Heart left ventricle (tissue), 16 donors: ENCODE data around the gene AGXT2. TPM values are rescaled to one million over a fixed set of nuclear protein-coding genes. Genes with fewer than 3 reads are reported as not detected.

Source experiments
- ATAC-seq, 4 donors: fragments of 200-7000 bp; cut with Tn5 transposase; one replicate each; pipeline ENCODE4 v1.9.1; 2020 to 2022; ENCODE audit warnings: moderate library complexity in 4 of 4, mild to moderate bottlenecking in 3 of 4, moderate number of reproducible peaks in 1 of 4
- DNase-seq, 5 donors: peaks; one replicate each; pipeline ENCODE4 v3.0.0-alpha.2; 2020
- H3K27ac ChIP-seq, 12 donors: fragments of 200-600 bp; sonication (generic) in 4 of 12; one replicate each; pipeline versions ENCODE4 v1.5.0 to v1.8.0; 2016 to 2022; ENCODE audit warnings: mild to moderate bottlenecking in 2 of 12
- H3K27me3 ChIP-seq, 9 donors: fragments of 200-600 bp; sonication (generic) in 2 of 9; one replicate each; pipeline versions ENCODE4 v1.5.1 to v1.8.0; 2016 to 2022; ENCODE audit warnings: mild to moderate bottlenecking in 3 of 9
- H3K36me3 ChIP-seq, 9 donors: fragments of 200-600 bp; sonication (generic) in 2 of 9; one replicate each; pipeline versions ENCODE4 v1.5.0 to v1.8.0; 2018 to 2022; ENCODE audit warnings: mild to moderate bottlenecking in 2 of 9
- H3K4me1 ChIP-seq, 12 donors: fragments of 200-600 bp; sonication (generic) in 4 of 12; one replicate each; pipeline versions ENCODE4 v1.5.0 to v1.8.0; 2016 to 2022; ENCODE audit warnings: mild to moderate bottlenecking in 3 of 12
- H3K4me3 ChIP-seq, 12 donors: fragments of 200-600 bp; sonication (generic) in 4 of 12; one replicate each; pipeline versions ENCODE4 v1.5.0 to v1.8.0; 2017 to 2022; ENCODE audit warnings: mild to moderate bottlenecking in 9 of 12, moderate library complexity in 4 of 12
- H3K9me3 ChIP-seq, 12 donors: fragments of 200-600 bp; sonication (generic) in 4 of 12; one replicate each; pipeline versions ENCODE4 v1.5.0 to v1.8.0; 2016 to 2022; ENCODE audit warnings: mild to moderate bottlenecking in 1 of 12
- POLR2A ChIP-seq, 2 donors: fragments of 450-650 bp; IDR thresholded peaks; one replicate each; pipeline ENCODE4 v1.6.1; 2017; ENCODE audit warnings: antibody characterized with exemption in 2 of 2, mild to moderate bottlenecking in 2 of 2, moderate library complexity in 2 of 2
- WGBS, 4 donors: extraction: QIAGEN DNeasy Blood & Tissue Kit in 2 of 4; methylation state at CpG; one replicate each; pipeline versions ENCODE4 v1.1.5 to v1.1.7; 2013 to 2018; 5-methylcytosine and 5-hydroxymethylcytosine counted together
- intact Hi-C, 10 donors: fragments of 100-400 bp; cut with DNase I; formaldehyde crosslinking; loops; one replicate each; pipeline versions ENCODE4 v1.11.1 to v1.14.2; 2022
- polyA plus RNA-seq, 2 donors: library from polyadenylated mRNA; stranded (reverse); fragments of 200-250 nt; gene quantifications; one replicate each; pipeline ENCODE4 v1.2.3, GENCODE V29; 2013
- total RNA-seq, 9 donors: library from RNA; depleted of rRNA in 2 of 9; stranded (reverse); fragments of >200 nt in 2 of 9; fragmentation: NEBNext Ultra II Directional in 3 of 9; extraction: Animal tissue kit (Norgen Biotek cat#: 25700) in 3 of 9; gene quantifications; one replicate each; pipeline versions ENCODE4 v1.1.0 to v1.2.4, GENCODE V29; 2016 to 2023
- TF ChIP-seq, protein P1 (sequence below), 12 donors: fragments of 200-600 bp; sonication (generic) in 4 of 12; IDR thresholded peaks; one replicate each; pipeline versions ENCODE4 v1.5.0 to v1.8.0; 2018 to 2022; ENCODE audit warnings: antibody characterized with exemption in 12 of 12, mild to moderate bottlenecking in 5 of 12
- donor health status: ischemic (EF 13 %, LVEDD 7.1; RV severe dilation, severe dysfunction).
- donor health status: healthy with polysubstance abuse.
- donor health status: DM: no; HTN: yes; CAD: no.
- donor health status: DM: no; HTN: no; CAD: no.
- donor health status: ischemic (EF 25% LVEDD 6.9; RV normal size, moderate dysfunction).
- donor health status: ischemic (EF 25% LVEDD 5.7; RV mildly dilated, moderate dysfunction).
- donor health status: healthy.
- donor health status: DM: yes; HTN: yes; CAD: no.
- donor health status: ischemic (EF 35%, LVEDD 5.7; RV mildly dilated, moderate dysfunction).
- donor health status: nonischemic (EF 11% LVEDD 7.7; RV severe dilation, severe dysfunction).
- donor health status: DM: yes; HTN: yes; CAD: no.
- donor health status: PGD.
- donor health status: ischemic (EF 29% LVEDD 5.4; RV normal size, mild dysfunction).
- donor health status: nonischemic (EF 23%, LVEDD 6.1; RV moderate dilation, normal function).

Gene AGXT2
- total and polyA plus RNA-seq, 11 donors, result not detected

DNA sequence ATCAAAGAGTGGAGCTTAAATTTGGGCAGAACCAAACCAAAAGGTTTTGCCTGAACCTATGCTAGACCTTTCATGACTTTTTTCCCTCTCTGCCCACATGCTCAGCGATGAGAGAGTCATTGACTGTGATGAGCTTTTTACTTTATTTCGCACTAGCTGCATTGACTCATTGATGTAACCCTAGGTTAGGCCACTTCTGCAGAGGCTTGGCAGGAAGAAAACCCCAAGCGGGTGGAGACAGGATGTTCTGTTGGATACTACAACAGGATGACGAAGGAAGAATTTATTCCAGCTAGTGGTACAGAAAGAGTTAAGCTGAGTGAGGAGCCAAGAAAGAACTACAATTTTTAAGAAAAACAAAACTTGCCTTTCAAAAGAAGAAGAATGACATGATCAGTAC, 18.4 kb downstream of the AGXT2 start:
- no peaks in the 10 kb centered on the region for H3K36me3 ChIP-seq
- no peaks in the 10 kb centered on the region for H3K4me1 ChIP-seq
- H3K9me3 ChIP-seq, result no peaks in the 10 kb centered on the region
- intact Hi-C loops, result no loop called here
- peaks cover 0 to 8% (median 0%) of the 10 kb centered on the region in 9 donors for H3K27me3 ChIP-seq
- WGBS, 4 donors, result 45 to 68% (median 54%) methylated on average over 4 of the region's 4 CpGs
- no peak for DNase-seq
- no peak overlapping the region for H3K4me3 ChIP-seq
- ATAC-seq, result no peak
- no peak for TF ChIP-seq POLR2A (IDR thresholded peaks at IDR 0.05)
- TF ChIP-seq, protein P1, sequence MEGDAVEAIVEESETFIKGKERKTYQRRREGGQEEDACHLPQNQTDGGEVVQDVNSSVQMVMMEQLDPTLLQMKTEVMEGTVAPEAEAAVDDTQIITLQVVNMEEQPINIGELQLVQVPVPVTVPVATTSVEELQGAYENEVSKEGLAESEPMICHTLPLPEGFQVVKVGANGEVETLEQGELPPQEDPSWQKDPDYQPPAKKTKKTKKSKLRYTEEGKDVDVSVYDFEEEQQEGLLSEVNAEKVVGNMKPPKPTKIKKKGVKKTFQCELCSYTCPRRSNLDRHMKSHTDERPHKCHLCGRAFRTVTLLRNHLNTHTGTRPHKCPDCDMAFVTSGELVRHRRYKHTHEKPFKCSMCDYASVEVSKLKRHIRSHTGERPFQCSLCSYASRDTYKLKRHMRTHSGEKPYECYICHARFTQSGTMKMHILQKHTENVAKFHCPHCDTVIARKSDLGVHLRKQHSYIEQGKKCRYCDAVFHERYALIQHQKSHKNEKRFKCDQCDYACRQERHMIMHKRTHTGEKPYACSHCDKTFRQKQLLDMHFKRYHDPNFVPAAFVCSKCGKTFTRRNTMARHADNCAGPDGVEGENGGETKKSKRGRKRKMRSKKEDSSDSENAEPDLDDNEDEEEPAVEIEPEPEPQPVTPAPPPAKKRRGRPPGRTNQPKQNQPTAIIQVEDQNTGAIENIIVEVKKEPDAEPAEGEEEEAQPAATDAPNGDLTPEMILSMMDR (IDR thresholded peaks at IDR 0.05), result no peak
- no peak overlapping the region for H3K27ac ChIP-seq

DNA sequence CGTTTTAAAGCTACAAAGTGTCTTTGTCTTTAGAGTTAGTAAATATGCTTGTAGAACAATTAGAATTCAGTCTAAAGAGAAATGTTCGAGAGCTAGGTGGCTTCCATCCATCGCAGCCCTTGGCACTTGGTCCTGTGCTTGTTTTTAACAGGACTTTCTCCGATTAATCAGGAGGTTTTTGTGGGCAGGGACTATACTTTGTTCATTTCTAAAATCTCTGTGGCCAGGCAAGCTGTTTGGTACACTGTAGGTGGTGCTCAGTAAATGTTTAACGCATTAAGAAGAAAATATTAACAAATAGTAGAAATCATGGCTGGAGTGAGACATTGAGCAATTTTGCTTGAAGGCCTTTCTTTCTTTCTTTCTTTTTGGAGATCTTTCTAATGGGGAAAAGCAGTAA, 20.8 kb downstream of the AGXT2 start:
- H3K27me3 ChIP-seq, result peaks cover 0 to 8% (median 0%) of the 10 kb centered on the region in 9 donors
- no peak for ATAC-seq
- H3K27ac ChIP-seq, result no peak overlapping the region
- H3K4me1 ChIP-seq, result no peaks in the 10 kb centered on the region
- TF ChIP-seq POLR2A (IDR thresholded peaks at IDR 0.05), result no peak
- TF ChIP-seq, protein P1 (IDR thresholded peaks at IDR 0.05), result no peak
- intact Hi-C loops, result no loop called here
- no peaks in the 10 kb centered on the region for H3K36me3 ChIP-seq
- DNase-seq, result no peak
- no peak overlapping the region for H3K4me3 ChIP-seq
- H3K9me3 ChIP-seq, result no peaks in the 10 kb centered on the region
- 86 to 90% (median 89%) methylated on average over 5 of the region's 5 CpGs for WGBS, 4 donors

DNA sequence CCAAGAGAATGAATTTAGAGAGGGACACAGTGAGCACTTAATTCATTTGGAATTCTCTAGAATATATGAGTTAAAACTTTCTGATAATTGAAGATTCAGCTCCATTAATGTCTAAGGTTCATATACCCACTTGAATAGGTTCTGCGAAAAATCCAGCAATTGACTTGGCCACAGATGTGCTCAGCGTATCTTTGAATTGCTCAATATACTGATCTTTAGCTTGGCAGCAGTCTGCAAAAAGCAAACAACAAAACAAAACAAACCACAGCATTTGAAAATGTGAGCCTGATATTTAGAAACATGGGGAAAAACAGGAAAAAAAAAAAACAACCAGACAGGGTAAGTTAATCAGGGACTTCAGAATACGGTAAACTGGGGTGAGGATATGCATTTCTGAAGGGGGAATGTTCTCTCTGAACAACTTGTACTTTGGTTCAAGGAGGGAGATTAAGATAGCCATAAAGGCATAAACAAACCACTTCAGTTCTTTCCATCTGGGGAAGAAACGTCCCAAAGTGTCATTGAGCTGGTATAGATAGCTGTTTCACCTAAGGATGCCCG, 21.4 kb downstream of the AGXT2 start:
- Histone ChIP-seq H3K9me3 (no peaks in the 10 kb centered on the region), H3K36me3 (no peaks in the 10 kb centered on the region), H3K4me1 (no peaks in the 10 kb centered on the region), H3K27ac (no peak overlapping the region), H3K4me3 (no peak overlapping the region), H3K27me3 (peaks cover 0 to 8% (median 0%) of the 10 kb centered on the region in 9 donors)
- no peak for ATAC-seq
- TF ChIP-seq, protein P1 (IDR thresholded peaks at IDR 0.05), result no peak
- no peak for TF ChIP-seq POLR2A (IDR thresholded peaks at IDR 0.05)
- intact Hi-C loops, result no loop called here
- WGBS, 4 donors, result 69 to 79% (median 74%) methylated on average over 5 of the region's 5 CpGs
- DNase-seq, result no peak

DNA sequence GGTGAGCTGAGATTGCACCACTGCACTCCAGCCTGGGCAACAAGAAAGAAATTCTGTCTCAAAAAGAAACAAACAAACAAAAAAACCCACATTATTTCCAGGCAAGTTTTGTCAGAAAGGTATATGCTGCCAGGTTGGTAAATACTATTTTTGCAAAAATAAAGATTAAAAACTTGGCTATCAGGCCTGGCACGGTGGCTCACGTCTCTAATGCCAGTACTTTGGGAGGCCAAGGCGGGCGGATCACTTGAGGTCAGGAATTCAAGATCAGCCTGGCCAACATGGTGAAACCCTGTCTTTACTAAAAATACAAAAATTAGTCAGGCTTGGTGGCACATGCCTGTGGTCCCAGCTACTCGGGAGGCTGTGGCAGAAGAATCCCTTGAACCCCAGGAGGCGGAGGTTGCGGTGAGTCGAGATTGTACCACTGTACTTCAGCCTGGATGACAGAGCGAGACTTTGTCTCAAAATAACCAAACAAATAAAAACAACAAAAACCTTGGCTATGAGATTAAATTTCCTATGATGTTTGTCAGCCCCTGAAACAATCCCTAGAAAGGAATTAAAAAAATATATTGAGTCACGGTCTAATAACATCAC, 22.7 kb downstream of the AGXT2 start:
- no peaks in the 10 kb centered on the region for H3K4me1 ChIP-seq
- 84 to 91% (median 88%) methylated on average over 10 of the region's 10 CpGs for WGBS, 4 donors
- H3K27me3 ChIP-seq, result peaks cover 0 to 8% (median 0%) of the 10 kb centered on the region in 9 donors
- intact Hi-C loops, result no loop called here
- no peak overlapping the region for H3K4me3 ChIP-seq
- ATAC-seq (no peak), DNase-seq (no peak)
- H3K27ac ChIP-seq, result no peak overlapping the region
- no peaks in the 10 kb centered on the region for H3K9me3 ChIP-seq
- no peaks in the 10 kb centered on the region for H3K36me3 ChIP-seq
- TF ChIP-seq, protein P1 (IDR thresholded peaks at IDR 0.05), result no peak
- no peak for TF ChIP-seq POLR2A (IDR thresholded peaks at IDR 0.05)
